Measurements from ENCODE around the gene HOXA6. TPM values are rescaled to one million over a fixed set of nuclear protein-coding genes. Genes with fewer than 3 reads are reported as not detected.

The HOXA6 gene
- polyA plus RNA-seq, 1 donor from 2014 or later, result 0.39 TPM

GRCh38 chr7:27139334-27140125, 8.0 kb downstream of the HOXA6 start:
- Mint-ChIP-seq H3K9me3 (no peaks in the 10 kb centered on the region), H3K27ac (no peak overlapping the region), H3K4me1 (peaks cover 0 to 5% (median 2%) of the 10 kb centered on the region in 3 donors), H3K27me3 (peaks cover 18% of the 10 kb centered on the region), H3K36me3 (no peaks in the 10 kb centered on the region), H3K4me3 (no peak overlapping the region)

- peaks cover 0 to 5% (median 2%) of the 10 kb centered on the region in 3 donors for H3K4me1 Mint-ChIP-seq
- no peaks in the 10 kb centered on the region for H3K36me3 Mint-ChIP-seq
- no peaks in the 10 kb centered on the region for H3K9me3 Mint-ChIP-seq
- H3K27ac Mint-ChIP-seq, result no peak overlapping the region
- peaks cover 22% of the 10 kb centered on the region for H3K27me3 Mint-ChIP-seq
- no peak overlapping the region for H3K4me3 Mint-ChIP-seq
Observed at GRCh38 chr7:27138985-27139333, 8.6 kb downstream of the HOXA6 start.

GRCh38 chr7:27138472-27138871, 9.1 kb downstream of the HOXA6 start:
- no peaks in the 10 kb centered on the region for H3K9me3 Mint-ChIP-seq

GRCh38 chr7:27137640-27138315, 9.8 kb downstream of the HOXA6 start:
- Mint-ChIP-seq H3K27ac (no peak overlapping the region), H3K9me3 (no peaks in the 10 kb centered on the region), H3K36me3 (no peaks in the 10 kb centered on the region), H3K4me3 (no peak overlapping the region), H3K27me3 (peaks cover 29% of the 10 kb centered on the region), H3K4me1 (peaks cover 0 to 5% (median 2%) of the 10 kb centered on the region in 3 donors)

More at GRCh38 chr7:27138472-27138871, 9.1 kb downstream of the HOXA6 start:
- H3K4me3 Mint-ChIP-seq, result no peak overlapping the region
- H3K27ac Mint-ChIP-seq, result no peak overlapping the region
- H3K27me3 Mint-ChIP-seq, result peaks cover 25% of the 10 kb centered on the region
- peaks cover 0 to 5% (median 2%) of the 10 kb centered on the region in 3 donors for H3K4me1 Mint-ChIP-seq
- no peaks in the 10 kb centered on the region for H3K36me3 Mint-ChIP-seq

- Mint-ChIP-seq H3K9me3 (no peaks in the 10 kb centered on the region), H3K27me3 (peaks cover 33% of the 10 kb centered on the region), H3K4me1 (peaks cover 0 to 5% (median 2%) of the 10 kb centered on the region in 3 donors), H3K36me3 (no peaks in the 10 kb centered on the region), H3K4me3 (no peak overlapping the region), H3K27ac (peak overlapping the region in 1 of 3 donors; percentile 16)
Observed at GRCh38 chr7:27134392-27134791, 13.2 kb downstream of the HOXA6 start.

- Mint-ChIP-seq H3K27me3 (peaks cover 33% of the 10 kb centered on the region), H3K4me1 (peaks cover 2 to 5% (median 3%) of the 10 kb centered on the region in 3 donors), H3K4me3 (no peak overlapping the region), H3K36me3 (no peaks in the 10 kb centered on the region), H3K27ac (no peak overlapping the region), H3K9me3 (no peaks in the 10 kb centered on the region)
Observed at GRCh38 chr7:27133409-27134231, 14.0 kb downstream of the HOXA6 start.

GRCh38 chr7:27132978-27133377, 14.6 kb downstream of the HOXA6 start:
- Mint-ChIP-seq H3K9me3 (no peaks in the 10 kb centered on the region), H3K36me3 (no peaks in the 10 kb centered on the region), H3K27me3 (peaks cover 33% of the 10 kb centered on the region), H3K4me1 (peaks cover 2 to 5% (median 4%) of the 10 kb centered on the region in 3 donors), H3K4me3 (no peak overlapping the region), H3K27ac (no peak overlapping the region)

- H3K4me3 Mint-ChIP-seq, result peak overlapping the region in 1 of 4 donors; percentile 75
- H3K36me3 Mint-ChIP-seq, result no peaks in the 10 kb centered on the region
- H3K27ac Mint-ChIP-seq, result peak overlapping the region in 1 of 3 donors; percentile 86
- peaks cover 2 to 5% (median 4%) of the 10 kb centered on the region in 3 donors for H3K4me1 Mint-ChIP-seq
- H3K9me3 Mint-ChIP-seq, result no peaks in the 10 kb centered on the region
- peaks cover 33% of the 10 kb centered on the region for H3K27me3 Mint-ChIP-seq
Observed at GRCh38 chr7:27132214-27132613, 15.4 kb downstream of the HOXA6 start.

- Mint-ChIP-seq H3K4me1 (peaks cover 2 to 5% (median 4%) of the 10 kb centered on the region in 3 donors), H3K4me3 (peak overlapping the region; percentile 75 to 87 (median 76)), H3K36me3 (no peaks in the 10 kb centered on the region), H3K27ac (peak overlapping the region in 2 of 3 donors; percentile 68 to 86), H3K9me3 (no peaks in the 10 kb centered on the region), H3K27me3 (peaks cover 33% of the 10 kb centered on the region)
Observed at GRCh38 chr7:27131390-27131819, 16.2 kb downstream of the HOXA6 start.

GRCh38 chr7:27130540-27131389, 16.8 kb downstream of the HOXA6 start, which contains the start of gene HOXA4:
HOXA4 (minus strand) TSS chr7:27130757; CDS start chr7:27130733, 24 bp downstream.
- peaks cover 2 to 5% (median 4%) of the 10 kb centered on the region in 3 donors for H3K4me1 Mint-ChIP-seq
- peak within 1 kb of the TSS in 2 of 3 donors; percentile 68 to 86 for H3K27ac Mint-ChIP-seq
- no peaks in the 10 kb centered on the region for H3K9me3 Mint-ChIP-seq
- H3K27me3 Mint-ChIP-seq, result peaks cover 28% of the 10 kb centered on the region
- H3K36me3 Mint-ChIP-seq, result no peaks in the 10 kb centered on the region
- H3K4me3 Mint-ChIP-seq, result peak within 1 kb of the TSS; percentile 75 to 87 (median 76)

GRCh38 chr7:27129729-27130539, 17.6 kb downstream of the HOXA6 start:
- H3K4me3 Mint-ChIP-seq, result peak overlapping the region; percentile 24 to 45 (median 38)
- peaks cover 1 to 4% (median 2%) of the 10 kb centered on the region in 3 donors for H3K4me1 Mint-ChIP-seq
- H3K9me3 Mint-ChIP-seq, result no peaks in the 10 kb centered on the region
- no peaks in the 10 kb centered on the region for H3K36me3 Mint-ChIP-seq
- peak overlapping the region in 1 of 3 donors; percentile 56 for H3K27ac Mint-ChIP-seq
- H3K27me3 Mint-ChIP-seq, result peaks cover 24% of the 10 kb centered on the region

GRCh38 chr7:27128776-27129728, 18.5 kb downstream of the HOXA6 start:
- no peaks in the 10 kb centered on the region for H3K9me3 Mint-ChIP-seq
- H3K27ac Mint-ChIP-seq, result peak overlapping the region in 1 of 3 donors; percentile 56
- no peaks in the 10 kb centered on the region for H3K36me3 Mint-ChIP-seq
- peaks cover 0 to 4% (median 2%) of the 10 kb centered on the region in 3 donors for H3K4me1 Mint-ChIP-seq
- H3K27me3 Mint-ChIP-seq, result peaks cover 23% of the 10 kb centered on the region
- H3K4me3 Mint-ChIP-seq, result peak overlapping the region in 3 of 4 donors; percentile 35 to 72 (median 45)

Data from IgD-negative memory B cell (primary cell).